ENCODE measurements around the gene R3HDM2. TPM values are rescaled to one million over a fixed set of nuclear protein-coding genes. Genes with fewer than 3 reads are reported as not detected.

The R3HDM2 gene
- total and polyA plus RNA-seq, 2 of the 13 experiments (the other 11 are each of a cell fraction or from before 2014, with no cell fraction given), result 11.1 to 23.5 TPM

- TF ChIP-seq ARID4A (CRISPR knock-in tag; IDR thresholded peaks at IDR 0.05; ENCODE audit: borderline replicate concordance), result peak; percentile 77; the same call in 1 of the 2 replicates
- no peak for TF ChIP-seq SNRNP70 (IDR thresholded peaks at IDR 0.05; ENCODE audit: low read depth, low read length)
- peak; percentile 9; the same call in 1 of the 2 replicates for TF ChIP-seq ZNF770 (CRISPR knock-in tag; IDR thresholded peaks at IDR 0.05)
- peak; percentile 56 for TF ChIP-seq TBX2 (CRISPR knock-in tag; IDR thresholded peaks at IDR 0.05; ENCODE audit: borderline replicate concordance)
- peak; percentile 58; the same call in 1 of the 2 replicates for TF ChIP-seq NR2C2 (CRISPR knock-in tag; IDR thresholded peaks at IDR 0.05; ENCODE audit: borderline replicate concordance)
- peak; percentile 77; the same call in 1 of the 2 replicates for TF ChIP-seq ZMYM4 (CRISPR knock-in tag; IDR thresholded peaks at IDR 0.05)
- no peak for TF ChIP-seq PREB (CRISPR knock-in tag; IDR thresholded peaks at IDR 0.05)
- TF ChIP-seq MED1 (CRISPR knock-in tag; IDR thresholded peaks at IDR 0.05), result peak; percentile 55
- 0 out of 2 replicates have a peak, but pooled peaks have one; percentile 36 for TF ChIP-seq ZNF776 (CRISPR knock-in tag; IDR thresholded peaks at IDR 0.05)
- peak; percentile 40; the same call in 1 of the 2 replicates for TF ChIP-seq ELF1 (CRISPR knock-in tag; IDR thresholded peaks at IDR 0.05)
- peak; percentile 61 for TF ChIP-seq PATZ1 (CRISPR knock-in tag; IDR thresholded peaks at IDR 0.05)
- peak; percentile 91 for TF ChIP-seq ZBTB33 (CRISPR knock-in tag; IDR thresholded peaks at IDR 0.05)
- peak; percentile 97 for TF ChIP-seq XRCC5 (optimal IDR thresholded peaks at IDR 0.05; ENCODE audit: low read length)
- no peak for TF ChIP-seq SKI (IDR thresholded peaks at IDR 0.05; ENCODE audit: partially characterized antibody)
- TF ChIP-seq ZGPAT (CRISPR knock-in tag; IDR thresholded peaks at IDR 0.05), result peak; percentile 67; the same call in 1 of the 2 replicates
Measured at GRCh38 chr12:57238854-57239554, 191.8 kb downstream of the R3HDM2 start (continued).
